ENCODE data around the gene MED7.

GRCh38 chr5:157168286-157168685 is 25.6 kb upstream of the MED7 start:
- no peak for TF ChIP-seq SMC3 (IDR thresholded peaks at IDR 0.05; ENCODE audit: borderline replicate concordance, low read length)
- no peak for TF ChIP-seq ZSCAN29 (IDR thresholded peaks at IDR 0.05)
- no peak for TF ChIP-seq MXI1 (IDR thresholded peaks at IDR 0.05; ENCODE audit: low read depth, low read length)
- TF ChIP-seq ETV6 (conservative IDR thresholded peaks at IDR 0.05 in 1 of 2, IDR thresholded peaks at IDR 0.05 in 1 of 2; ENCODE audit: borderline replicate concordance in 1 of 2, low read depth in 1 of 2) = no peak

Measured in GM12878 (cell line).